Panc1 (cell line): ENCODE data around the gene VAPB. TPM values are rescaled to one million over a fixed set of nuclear protein-coding genes. Genes with fewer than 3 reads are reported as not detected.

Experiments used
- ATAC-seq: fragments of 200-7000 bp; cut with Tn5 transposase; 2 replicates; pipeline ENCODE4 v1.9.1; 2020; ENCODE audit warnings: mild to moderate bottlenecking, moderate library complexity
- BruUV-seq: library from RNA; stranded (reverse); fragments of 400-500 nt; replicated peaks from 2 replicates; lab custom pipeline; 2021; lab: Mats Ljungman, UMichigan
- CTCF ChIA-PET: fragments of 300-600 bp; sonication (Branson Sonifier 250); formaldehyde crosslinking; loops from one replicate; lab custom pipeline; 2022; ENCODE audit warnings: antibody characterized with exemption; lab: Charles Lee
- POLR2A ChIA-PET: fragments of 300-600 bp; sonication (Branson Sonifier 250); formaldehyde crosslinking; loops from one replicate; lab custom pipeline; 2022; ENCODE audit warnings: antibody characterized with exemption; lab: Charles Lee
- DNase-seq: peaks from one replicate; pipeline ENCODE4 v3.0.0-alpha.2; 2010; ENCODE audit warnings: low read depth, low spot score
- H3K27ac ChIP-seq: 2 replicates; pipeline ENCODE4 v1.5.1; 2011; ENCODE audit warnings: mild to moderate bottlenecking, low read length, inconsistent platforms
- H3K27me3 ChIP-seq: fragments of 200-500 bp; sonication (Bioruptor generic); 2 replicates; pipeline ENCODE4 v1.6.0; 2014; ENCODE audit warnings: low read length, inconsistent platforms; ENCODE audit not compliant: control insufficient read depth, insufficient read depth
- H3K36me3 ChIP-seq: fragments of 200-500 bp; sonication (Bioruptor generic); 2 replicates; pipeline ENCODE4 v1.5.1; 2014; ENCODE audit warnings: inconsistent platforms, mild to moderate bottlenecking, low read length, moderate library complexity; ENCODE audit not compliant: control insufficient read depth, insufficient read depth
- H3K4me1 ChIP-seq: 2 replicates; pipeline ENCODE4 v1.5.1; 2011; ENCODE audit warnings: inconsistent platforms, mild to moderate bottlenecking, low read length, moderate library complexity; ENCODE audit not compliant: control insufficient read depth, insufficient read depth
- H3K4me3 ChIP-seq, 2 experiments: 2 replicates each; pipeline ENCODE4 v1.5.1; 2011 to 2012; ENCODE audit warnings: low read depth in 2 of 2, low read length in 2 of 2, mild to moderate bottlenecking in 2 of 2, inconsistent platforms in 1 of 2, moderate library complexity in 1 of 2
- H3K9me3 ChIP-seq: fragments of 200-500 bp; sonication (Bioruptor generic); 2 replicates; pipeline ENCODE4 v1.5.1; 2014; ENCODE audit warnings: low read depth, mild to moderate bottlenecking, inconsistent platforms, low read length, moderate library complexity; ENCODE audit not compliant: control insufficient read depth, insufficient read depth
- POLR2AphosphoS5 ChIP-seq: IDR thresholded peaks from 2 replicates; pipeline ENCODE4 v1.6.1; 2012; ENCODE audit warnings: mild to moderate bottlenecking, low read depth, low read length, moderate library complexity
- SIN3A ChIP-seq: IDR thresholded peaks from 2 replicates; pipeline ENCODE4 v1.6.1; 2012; ENCODE audit warnings: low read depth, mild to moderate bottlenecking, low read length, moderate library complexity, borderline replicate concordance; ENCODE audit not compliant: insufficient read depth
- TCF7L2 ChIP-seq: IDR thresholded peaks from 2 replicates; pipeline ENCODE4 v1.6.1; 2011; ENCODE audit warnings: mild to moderate bottlenecking, low read depth, low read length, inconsistent platforms
- in situ Hi-C: cut with HindIII; loops from 2 replicates; pipeline ENCODE4 v1.10.0; 2016; ENCODE audit warnings: low sequenced_read_pairs, low pct_unique_long_range_greater_than_20kb
- intact Hi-C: fragments of 100-400 bp; cut with micrococcal nuclease; formaldehyde crosslinking; loops from one replicate; pipeline ENCODE4 v1.10.0; 2022; ENCODE audit not compliant: unreplicated experiment
- total RNA-seq: library from RNA; stranded (reverse); gene quantifications from one replicate; pipeline ENCODE4 v1.2.1, GENCODE V29; 2021; ENCODE audit not compliant: unreplicated experiment
- TF ChIP-seq, protein P1 (sequence below), 2 experiments: IDR thresholded peaks; 2 replicates each; pipeline ENCODE4 v1.6.1; 2011 to 2012; ENCODE audit warnings: low read depth in 2 of 2, control low read depth in 1 of 2, low read length in 1 of 2, mild to moderate bottlenecking in 1 of 2, moderate library complexity in 1 of 2; ENCODE audit not compliant: insufficient read depth in 1 of 2
- TF ChIP-seq, protein P2 (sequence below): fragments of 450-650 bp; IDR thresholded peaks from 2 replicates; pipeline ENCODE4 v1.5.1; 2017; ENCODE audit warnings: mild to moderate bottlenecking

The VAPB gene
- total RNA-seq, 1 experiment from 2014 or later, result 50.9 TPM

DNA sequence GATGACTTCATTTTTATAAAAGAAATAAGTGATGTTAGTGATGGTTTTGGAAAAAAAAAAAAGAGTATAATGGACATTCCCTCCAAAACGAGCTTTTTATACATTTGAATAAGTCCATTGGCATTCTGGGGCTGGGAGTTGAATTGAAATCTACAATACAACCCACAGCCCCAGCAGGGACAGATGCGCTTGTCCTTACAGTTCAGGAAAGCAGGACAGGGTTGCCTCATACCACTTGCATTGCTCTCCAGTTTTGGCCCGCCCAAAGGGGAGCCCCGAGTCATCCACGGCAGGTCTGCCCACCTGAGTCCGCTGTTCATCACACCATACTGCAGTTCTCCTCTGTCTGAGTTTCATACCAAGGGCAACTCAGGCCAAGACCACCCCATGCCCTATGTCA, 46.2 kb downstream of the VAPB start:
- DNase-seq (no peak), ATAC-seq (no peak)
- no peaks in the 10 kb centered on the region for H3K4me1 ChIP-seq
- no peaks in the 10 kb centered on the region for H3K27me3 ChIP-seq
- no peak overlapping the region for H3K27ac ChIP-seq
- POLR2A ChIA-PET, result no interaction called here
- CTCF ChIA-PET, result no interaction called here
- in situ Hi-C loops, result no loop called here
- no peak overlapping the region for H3K4me3 ChIP-seq
- no peaks in the 10 kb centered on the region for H3K9me3 ChIP-seq
- no TSS peak for BruUV-seq
- intact Hi-C loops, result no loop called here
- peaks cover 3% of the 10 kb centered on the region for H3K36me3 ChIP-seq
- TF ChIP-seq, protein P1, sequence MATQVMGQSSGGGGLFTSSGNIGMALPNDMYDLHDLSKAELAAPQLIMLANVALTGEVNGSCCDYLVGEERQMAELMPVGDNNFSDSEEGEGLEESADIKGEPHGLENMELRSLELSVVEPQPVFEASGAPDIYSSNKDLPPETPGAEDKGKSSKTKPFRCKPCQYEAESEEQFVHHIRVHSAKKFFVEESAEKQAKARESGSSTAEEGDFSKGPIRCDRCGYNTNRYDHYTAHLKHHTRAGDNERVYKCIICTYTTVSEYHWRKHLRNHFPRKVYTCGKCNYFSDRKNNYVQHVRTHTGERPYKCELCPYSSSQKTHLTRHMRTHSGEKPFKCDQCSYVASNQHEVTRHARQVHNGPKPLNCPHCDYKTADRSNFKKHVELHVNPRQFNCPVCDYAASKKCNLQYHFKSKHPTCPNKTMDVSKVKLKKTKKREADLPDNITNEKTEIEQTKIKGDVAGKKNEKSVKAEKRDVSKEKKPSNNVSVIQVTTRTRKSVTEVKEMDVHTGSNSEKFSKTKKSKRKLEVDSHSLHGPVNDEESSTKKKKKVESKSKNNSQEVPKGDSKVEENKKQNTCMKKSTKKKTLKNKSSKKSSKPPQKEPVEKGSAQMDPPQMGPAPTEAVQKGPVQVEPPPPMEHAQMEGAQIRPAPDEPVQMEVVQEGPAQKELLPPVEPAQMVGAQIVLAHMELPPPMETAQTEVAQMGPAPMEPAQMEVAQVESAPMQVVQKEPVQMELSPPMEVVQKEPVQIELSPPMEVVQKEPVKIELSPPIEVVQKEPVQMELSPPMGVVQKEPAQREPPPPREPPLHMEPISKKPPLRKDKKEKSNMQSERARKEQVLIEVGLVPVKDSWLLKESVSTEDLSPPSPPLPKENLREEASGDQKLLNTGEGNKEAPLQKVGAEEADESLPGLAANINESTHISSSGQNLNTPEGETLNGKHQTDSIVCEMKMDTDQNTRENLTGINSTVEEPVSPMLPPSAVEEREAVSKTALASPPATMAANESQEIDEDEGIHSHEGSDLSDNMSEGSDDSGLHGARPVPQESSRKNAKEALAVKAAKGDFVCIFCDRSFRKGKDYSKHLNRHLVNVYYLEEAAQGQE (IDR thresholded peaks at IDR 0.05; ENCODE audit: insufficient read depth in 1 of 2, low read depth in 2 of 2, low read length in 1 of 2), result no peak
- TF ChIP-seq, protein P2, sequence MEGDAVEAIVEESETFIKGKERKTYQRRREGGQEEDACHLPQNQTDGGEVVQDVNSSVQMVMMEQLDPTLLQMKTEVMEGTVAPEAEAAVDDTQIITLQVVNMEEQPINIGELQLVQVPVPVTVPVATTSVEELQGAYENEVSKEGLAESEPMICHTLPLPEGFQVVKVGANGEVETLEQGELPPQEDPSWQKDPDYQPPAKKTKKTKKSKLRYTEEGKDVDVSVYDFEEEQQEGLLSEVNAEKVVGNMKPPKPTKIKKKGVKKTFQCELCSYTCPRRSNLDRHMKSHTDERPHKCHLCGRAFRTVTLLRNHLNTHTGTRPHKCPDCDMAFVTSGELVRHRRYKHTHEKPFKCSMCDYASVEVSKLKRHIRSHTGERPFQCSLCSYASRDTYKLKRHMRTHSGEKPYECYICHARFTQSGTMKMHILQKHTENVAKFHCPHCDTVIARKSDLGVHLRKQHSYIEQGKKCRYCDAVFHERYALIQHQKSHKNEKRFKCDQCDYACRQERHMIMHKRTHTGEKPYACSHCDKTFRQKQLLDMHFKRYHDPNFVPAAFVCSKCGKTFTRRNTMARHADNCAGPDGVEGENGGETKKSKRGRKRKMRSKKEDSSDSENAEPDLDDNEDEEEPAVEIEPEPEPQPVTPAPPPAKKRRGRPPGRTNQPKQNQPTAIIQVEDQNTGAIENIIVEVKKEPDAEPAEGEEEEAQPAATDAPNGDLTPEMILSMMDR, result no peak
- no peak for TF ChIP-seq TCF7L2

DNA sequence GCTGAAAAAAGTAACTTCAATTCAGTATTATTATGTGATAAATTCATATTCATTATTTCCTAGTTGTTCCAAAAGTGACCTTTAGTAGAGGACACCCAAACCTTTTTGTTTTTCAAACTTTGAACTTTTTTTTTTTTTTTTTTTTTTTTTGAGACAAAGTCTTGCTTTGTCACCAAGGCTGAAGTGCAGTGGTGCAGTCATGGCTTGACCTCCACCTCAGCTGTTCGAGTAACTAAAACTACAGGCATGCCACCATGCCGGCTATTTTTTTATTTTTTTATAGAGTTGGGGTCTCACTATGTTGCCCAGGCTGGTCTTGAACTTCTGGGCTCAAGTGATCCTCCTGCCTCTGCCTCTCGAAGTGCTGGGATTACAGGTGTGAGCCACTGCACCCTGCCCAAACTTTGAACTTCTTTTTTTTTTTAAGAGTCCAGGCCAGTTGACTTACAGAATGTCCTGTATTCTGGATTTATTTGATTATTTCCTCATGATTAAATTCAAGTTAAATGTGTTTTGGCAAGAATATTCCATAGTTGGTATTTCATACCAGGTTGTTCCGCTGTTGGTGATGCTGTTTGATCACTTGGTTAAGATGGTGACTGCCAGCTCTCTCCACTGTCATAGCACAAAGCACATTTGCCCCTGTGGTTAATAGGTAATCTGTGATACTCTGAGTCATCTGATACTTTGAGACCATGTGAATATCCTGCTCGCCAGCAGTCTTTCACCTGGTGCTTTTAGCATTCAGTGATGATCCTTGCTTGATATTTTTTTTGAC, 48.0 kb downstream of the VAPB start:
- TF ChIP-seq TCF7L2 (no peak), SIN3A (no peak), POLR2AphosphoS5 (no peak)
- TF ChIP-seq, protein P1 (IDR thresholded peaks at IDR 0.05; ENCODE audit: insufficient read depth in 1 of 2, low read depth in 2 of 2, low read length in 1 of 2), result no peak
- TF ChIP-seq, protein P2, result no peak
- in situ Hi-C loops (no loop called here), intact Hi-C loops (no loop called here)
- CTCF ChIA-PET, result no interaction called here
- BruUV-seq, result no TSS peak
- ATAC-seq, result no peak
- H3K9me3 ChIP-seq, result no peaks in the 10 kb centered on the region
- no peak overlapping the region for H3K27ac ChIP-seq
- DNase-seq, result no peak
- no peaks in the 10 kb centered on the region; the same call in 1 of the 2 replicates for H3K36me3 ChIP-seq
- H3K27me3 ChIP-seq, result no peaks in the 10 kb centered on the region
- POLR2A ChIA-PET, result no interaction called here
- no peak overlapping the region for H3K4me3 ChIP-seq
- no peaks in the 10 kb centered on the region for H3K4me1 ChIP-seq
